Karpas-422 (cell line): ENCODE measurements around the gene TULP4. TPM values are rescaled to one million over a fixed set of nuclear protein-coding genes. Genes with fewer than 3 reads are reported as not detected.
"Not testable (repeated sequence)": the region's sequence is repeated elsewhere in the genome, so short reads cannot be mapped to it uniquely, and the experiment has no call there.

Experiments used
- DNase-seq: peaks from one replicate; pipeline ENCODE4 v3.0.0-alpha.2; 2015
- H2AFZ ChIP-seq: fragments of 200-600 bp; sonication (generic); 2 replicates; pipeline ENCODE4 v1.6.1; 2014; ENCODE audit warnings: antibody characterized with exemption, low read length, mixed read lengths
- H3K27ac ChIP-seq: fragments of 200-600 bp; sonication (generic); 2 replicates; pipeline ENCODE4 v1.5.1; 2014; ENCODE audit warnings: mild to moderate bottlenecking, low read length, moderate library complexity
- H3K27me3 ChIP-seq: fragments of 200-600 bp; sonication (generic); 2 replicates; pipeline ENCODE4 v1.6.1; 2014; ENCODE audit warnings: low read length, mixed read lengths
- H3K36me3 ChIP-seq: fragments of 200-600 bp; sonication (generic); 2 replicates; pipeline ENCODE4 v1.6.1; 2014; ENCODE audit warnings: low read length, mixed read lengths; ENCODE audit not compliant: insufficient read depth
- H3K4me1 ChIP-seq: fragments of 200-600 bp; sonication (generic); 2 replicates; pipeline ENCODE4 v1.6.1; 2014; ENCODE audit warnings: mild to moderate bottlenecking, low read length, mixed read lengths
- H3K4me2 ChIP-seq: fragments of 200-600 bp; sonication (generic); 2 replicates; pipeline ENCODE4 v1.6.1; 2014; ENCODE audit warnings: low read length, low read depth, mild to moderate bottlenecking; ENCODE audit not compliant: poor library complexity, severe bottlenecking
- H3K4me3 ChIP-seq: fragments of 200-600 bp; sonication (generic); 2 replicates; pipeline ENCODE4 v1.5.1; 2014; ENCODE audit warnings: mild to moderate bottlenecking, antibody characterized with exemption, low read length, mixed read lengths
- H3K79me2 ChIP-seq: fragments of 200-600 bp; sonication (generic); 2 replicates; pipeline ENCODE4 v1.6.1; 2014; ENCODE audit warnings: mild to moderate bottlenecking, low read length, mixed read lengths
- H3K9ac ChIP-seq: fragments of 200-600 bp; sonication (generic); 2 replicates; pipeline ENCODE4 v1.6.0; 2014; ENCODE audit warnings: low read length
- H3K9me2 ChIP-seq: fragments of 200-600 bp; sonication (generic), shearing (Covaris generic); replicated peaks from 2 replicates; pipeline ENCODE4 v1.6.0; 2014; ENCODE audit warnings: mild to moderate bottlenecking, low read length, moderate library complexity; ENCODE audit not compliant: insufficient read depth
- H3K9me3 ChIP-seq: fragments of 300-700, 200-600 bp; sonication (generic); 2 replicates; pipeline ENCODE4 v1.6.1; 2014; ENCODE audit warnings: low read length, mixed read lengths
- H4K20me1 ChIP-seq: fragments of 200-600 bp; sonication (generic); 2 replicates; pipeline ENCODE4 v1.6.1; 2014; ENCODE audit warnings: mild to moderate bottlenecking, antibody characterized with exemption, low read length, low read depth; ENCODE audit not compliant: insufficient read depth
- total RNA-seq: library from RNA; depleted of rRNA; stranded (reverse); fragments of >200 nt; shearing (Covaris generic); gene quantifications from 2 replicates; pipeline ENCODE4 v1.2.3, GENCODE V29; 2014; ENCODE audit warnings: low replicate concordance

The TULP4 gene
- total RNA-seq, 1 experiment from 2014 or later, result 112 TPM

GRCh38 chr6:158548418-158549161 lies 236.3 kb downstream of the TULP4 start:
- Histone ChIP-seq H3K36me3 (no peaks in the 10 kb centered on the region), H3K9ac (no peak overlapping the region), H3K9me2 (no peaks in the 10 kb centered on the region), H3K27me3 (no peaks in the 10 kb centered on the region), H4K20me1 (no peaks in the 10 kb centered on the region), H3K4me1 (no peaks in the 10 kb centered on the region), H3K9me3 (no peaks in the 10 kb centered on the region), H3K79me2 (no peaks in the 10 kb centered on the region), H3K4me3 (no peak overlapping the region), H3K27ac (no peak overlapping the region), H3K4me2 (no peak overlapping the region), H2AFZ (no peak overlapping the region)
- no peak for DNase-seq

- DNase-seq, result no peak
- Histone ChIP-seq H3K36me3 (no peaks in the 10 kb centered on the region), H3K27me3 (no peaks in the 10 kb centered on the region), H3K9me2 (no peaks in the 10 kb centered on the region), H3K9ac (no peak overlapping the region), H3K4me1 (no peaks in the 10 kb centered on the region), H3K4me3 (no peak overlapping the region), H3K4me2 (no peak overlapping the region), H2AFZ (no peak overlapping the region), H3K27ac (no peak overlapping the region), H4K20me1 (no peaks in the 10 kb centered on the region), H3K79me2 (no peaks in the 10 kb centered on the region), H3K9me3 (no peaks in the 10 kb centered on the region)
Measured at GRCh38 chr6:158552055-158552795, 240.0 kb downstream of the TULP4 start.

GRCh38 chr6:158552796-158553138 lies 240.5 kb downstream of the TULP4 start:
- DNase-seq, result no peak
- Histone ChIP-seq H3K4me1 (no peaks in the 10 kb centered on the region), H3K36me3 (no peaks in the 10 kb centered on the region), H3K4me2 (no peak overlapping the region), H3K27me3 (no peaks in the 10 kb centered on the region), H3K9me3 (no peaks in the 10 kb centered on the region), H3K4me3 (no peak overlapping the region), H3K9me2 (no peaks in the 10 kb centered on the region), H3K79me2 (no peaks in the 10 kb centered on the region), H3K9ac (no peak overlapping the region), H2AFZ (no peak overlapping the region), H3K27ac (no peak overlapping the region), H4K20me1 (no peaks in the 10 kb centered on the region)

DNA sequence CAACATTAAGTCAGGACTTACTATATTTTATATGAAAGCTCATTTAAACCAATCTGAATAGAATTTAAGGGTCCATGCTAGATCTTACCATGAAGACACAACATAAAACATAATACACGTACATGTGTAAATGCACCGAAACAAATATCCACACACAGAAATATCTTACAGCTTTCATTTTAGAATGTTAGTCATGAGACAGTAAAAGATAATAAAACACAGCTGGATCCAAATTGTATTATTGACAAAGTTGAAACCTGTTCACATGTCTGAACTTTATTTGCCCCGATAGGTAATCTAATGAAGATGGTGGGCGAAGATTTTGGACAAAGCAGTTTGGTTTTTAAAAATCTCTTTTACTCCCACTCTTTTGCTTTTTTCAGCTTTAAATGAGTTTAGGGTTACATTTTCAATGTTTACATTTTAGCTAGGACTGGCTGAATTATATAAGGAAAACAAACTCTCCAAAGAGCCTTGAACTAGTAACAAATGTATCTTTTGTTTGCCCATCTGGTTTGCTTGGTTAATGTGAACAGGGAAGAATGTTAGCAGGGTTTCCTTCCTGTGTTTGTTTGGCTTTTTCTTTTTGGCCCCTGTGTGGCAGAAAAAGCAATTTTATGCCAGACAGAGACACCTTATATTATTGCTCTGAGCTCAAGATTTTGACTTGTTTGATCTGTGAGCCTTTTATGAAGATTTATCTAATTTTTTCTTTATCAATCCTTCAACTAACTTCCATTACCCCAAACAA lies 242.5 kb downstream of the TULP4 start:
- no peak overlapping the region for H3K4me2 ChIP-seq
- H3K36me3 ChIP-seq, result no peaks in the 10 kb centered on the region
- no peaks in the 10 kb centered on the region for H3K9me2 ChIP-seq
- H3K27me3 ChIP-seq, result no peaks in the 10 kb centered on the region
- H3K9me3 ChIP-seq, result no peaks in the 10 kb centered on the region
- DNase-seq, result no peak
- no peaks in the 10 kb centered on the region for H4K20me1 ChIP-seq
- no peak overlapping the region for H3K27ac ChIP-seq
- no peak overlapping the region for H2AFZ ChIP-seq
- H3K79me2 ChIP-seq, result no peaks in the 10 kb centered on the region
- no peak overlapping the region for H3K9ac ChIP-seq
- no peak overlapping the region for H3K4me3 ChIP-seq
- H3K4me1 ChIP-seq, result peaks cover 12% of the 10 kb centered on the region

GRCh38 chr6:158556113-158556512 lies 243.8 kb downstream of the TULP4 start:
- H4K20me1 ChIP-seq, result no peaks in the 10 kb centered on the region
- H3K9me3 ChIP-seq, result no peaks in the 10 kb centered on the region
- no peak for DNase-seq
- no peaks in the 10 kb centered on the region for H3K36me3 ChIP-seq
- no peaks in the 10 kb centered on the region for H3K27me3 ChIP-seq
- H2AFZ ChIP-seq, result no peak overlapping the region
- no peak overlapping the region for H3K9ac ChIP-seq
- H3K4me3 ChIP-seq, result no peak overlapping the region
- H3K79me2 ChIP-seq, result peaks cover 11% of the 10 kb centered on the region
- no peak overlapping the region for H3K27ac ChIP-seq
- no peaks in the 10 kb centered on the region for H3K9me2 ChIP-seq
- peaks cover 18% of the 10 kb centered on the region for H3K4me1 ChIP-seq
- H3K4me2 ChIP-seq, result no peak overlapping the region

GRCh38 chr6:158557110-158557509 lies 244.8 kb downstream of the TULP4 start:
- H3K4me2 ChIP-seq, H2AFZ ChIP-seq: not testable (repeated sequence)

GRCh38 chr6:158557927-158558326 lies 245.7 kb downstream of the TULP4 start:
- H3K4me1 ChIP-seq, result peaks cover 32% of the 10 kb centered on the region
- no peak overlapping the region for H3K4me3 ChIP-seq
- H3K79me2 ChIP-seq, result peaks cover 29% of the 10 kb centered on the region
- H3K36me3 ChIP-seq, result no peaks in the 10 kb centered on the region
- no peak overlapping the region; the same call in 1 of the 2 replicates for H2AFZ ChIP-seq
- no peak overlapping the region for H3K27ac ChIP-seq
- H3K4me2 ChIP-seq, result no peak overlapping the region
- H3K9ac ChIP-seq, result no peak overlapping the region
- no peak for DNase-seq
- no peaks in the 10 kb centered on the region for H3K9me3 ChIP-seq
- H3K9me2 ChIP-seq, result no peaks in the 10 kb centered on the region
- no peaks in the 10 kb centered on the region for H3K27me3 ChIP-seq
- no peaks in the 10 kb centered on the region; the same call in 1 of the 2 replicates for H4K20me1 ChIP-seq

More at GRCh38 chr6:158557110-158557509, 244.8 kb downstream of the TULP4 start:
- H3K27me3 ChIP-seq, H3K9me3 ChIP-seq, H3K36me3 ChIP-seq, H3K27ac ChIP-seq, H3K9me2 ChIP-seq, DNase-seq, H3K9ac ChIP-seq, H3K4me3 ChIP-seq, H4K20me1 ChIP-seq: not testable (repeated sequence)
- Histone ChIP-seq H3K79me2 (peaks cover 21% of the 10 kb centered on the region), H3K4me1 (peaks cover 28% of the 10 kb centered on the region)
